IgD-negative memory B cell (primary cell): ENCODE results near the gene DOK1. TPM values are rescaled to one million over a fixed set of nuclear protein-coding genes. Genes with fewer than 3 reads are reported as not detected.

Source experiments
- H3K27ac Mint-ChIP-seq, 3 donors: one replicate each; pipeline ENCODE4 v1.8.0; 2020 to 2022; ENCODE audit warnings: mild to moderate bottlenecking in 3 of 3, mixed read lengths in 3 of 3, moderate library complexity in 1 of 3
- H3K27me3 Mint-ChIP-seq: one replicate; pipeline ENCODE4 v1.8.0; 2021; ENCODE audit warnings: mixed read lengths
- H3K36me3 Mint-ChIP-seq: one replicate; pipeline ENCODE4 v1.8.0; 2020; ENCODE audit warnings: mild to moderate bottlenecking, mixed read lengths
- H3K4me1 Mint-ChIP-seq, 3 donors: one replicate each; pipeline ENCODE4 v1.8.0; 2020 to 2022; ENCODE audit warnings: mixed read lengths in 3 of 3, mild to moderate bottlenecking in 1 of 3
- H3K4me3 Mint-ChIP-seq, 4 donors: one replicate each; pipeline ENCODE4 v1.8.0; 2020 to 2022; ENCODE audit warnings: mild to moderate bottlenecking in 4 of 4, mixed read lengths in 4 of 4, moderate library complexity in 3 of 4
- H3K9me3 Mint-ChIP-seq, 3 donors: one replicate each; pipeline ENCODE4 v1.8.0; 2020 to 2021; ENCODE audit warnings: mixed read lengths in 3 of 3, mild to moderate bottlenecking in 1 of 3
- polyA plus RNA-seq: library from polyadenylated mRNA; unstranded; fragments of 300-500 nt; fragmentation: Illumina TruSeq; gene quantifications from one replicate; pipeline ENCODE4 v1.2.3, GENCODE V29; 2021

Gene DOK1
- 48.9 TPM for polyA plus RNA-seq

DNA sequence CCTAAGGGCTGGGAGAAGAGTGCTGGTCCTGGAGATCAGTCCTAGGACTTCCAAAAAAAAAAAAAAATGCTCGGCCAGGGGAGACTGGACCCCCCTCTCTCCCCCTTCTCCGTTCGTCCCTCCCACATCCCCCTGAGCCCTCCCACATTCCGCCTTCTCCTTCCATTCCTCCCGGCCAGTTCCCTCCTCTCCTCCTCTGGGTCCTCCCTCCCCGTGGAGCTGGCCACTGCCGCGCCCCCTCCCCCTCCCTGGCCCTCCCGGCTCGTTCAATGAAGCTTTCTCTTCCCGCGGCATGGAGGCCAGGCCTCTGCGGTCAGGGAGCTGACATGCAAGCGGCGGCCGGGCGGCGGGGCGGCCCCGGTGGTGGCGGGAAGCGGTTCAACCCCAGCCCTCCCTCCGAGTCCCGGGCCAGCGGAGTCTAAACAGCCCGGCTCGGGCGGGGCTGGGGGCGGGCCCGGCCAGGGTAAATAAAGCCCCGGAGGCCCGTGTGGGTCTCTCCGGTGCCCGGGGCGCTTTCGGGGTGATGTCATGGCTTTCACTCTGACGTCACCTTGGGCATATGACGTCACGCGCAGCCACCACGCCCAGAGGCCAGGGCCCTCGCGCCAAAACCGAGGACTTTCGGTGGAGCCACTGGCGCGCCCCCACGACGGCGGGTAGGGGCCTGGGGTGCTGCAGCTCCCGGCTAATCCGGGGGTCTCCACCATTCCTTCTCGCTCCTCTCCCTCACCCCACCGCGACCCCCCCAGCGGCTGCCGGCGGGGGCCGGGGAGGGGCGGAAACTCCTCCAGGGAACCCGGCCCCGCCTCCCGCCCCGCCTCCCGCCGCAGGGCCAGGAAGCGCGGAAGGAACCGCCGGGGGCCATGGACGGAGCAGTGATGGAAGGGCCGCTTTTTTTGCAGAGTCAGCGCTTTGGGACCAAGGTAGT is at the start of gene DOK1, which contains the start of gene LOXL3:
Gene DOK1, plus strand, starts transcription at position 829 of the 928 bp plus-strand sequence. Its CDS starts 35 bp downstream, at position 864.
Gene LOXL3, minus strand, starts transcription at position 51 of the 928 bp plus-strand sequence. CDS start 1,308 bp downstream, outside the sequence.
- H3K36me3 Mint-ChIP-seq = no peaks in the 10 kb centered on the region
- H3K9me3 Mint-ChIP-seq = no peaks in the 10 kb centered on the region
- peak within 1 kb of the TSS; percentile 92 to 97 (median 94) for H3K27ac Mint-ChIP-seq
- H3K4me3 Mint-ChIP-seq = peak within 1 kb of the TSS; percentile 93 to 96 (median 95)
- peaks cover 9% of the 10 kb centered on the region for H3K27me3 Mint-ChIP-seq
- H3K4me1 Mint-ChIP-seq = peaks cover 14 to 20% (median 14%) of the 10 kb centered on the region in 3 donors

DNA sequence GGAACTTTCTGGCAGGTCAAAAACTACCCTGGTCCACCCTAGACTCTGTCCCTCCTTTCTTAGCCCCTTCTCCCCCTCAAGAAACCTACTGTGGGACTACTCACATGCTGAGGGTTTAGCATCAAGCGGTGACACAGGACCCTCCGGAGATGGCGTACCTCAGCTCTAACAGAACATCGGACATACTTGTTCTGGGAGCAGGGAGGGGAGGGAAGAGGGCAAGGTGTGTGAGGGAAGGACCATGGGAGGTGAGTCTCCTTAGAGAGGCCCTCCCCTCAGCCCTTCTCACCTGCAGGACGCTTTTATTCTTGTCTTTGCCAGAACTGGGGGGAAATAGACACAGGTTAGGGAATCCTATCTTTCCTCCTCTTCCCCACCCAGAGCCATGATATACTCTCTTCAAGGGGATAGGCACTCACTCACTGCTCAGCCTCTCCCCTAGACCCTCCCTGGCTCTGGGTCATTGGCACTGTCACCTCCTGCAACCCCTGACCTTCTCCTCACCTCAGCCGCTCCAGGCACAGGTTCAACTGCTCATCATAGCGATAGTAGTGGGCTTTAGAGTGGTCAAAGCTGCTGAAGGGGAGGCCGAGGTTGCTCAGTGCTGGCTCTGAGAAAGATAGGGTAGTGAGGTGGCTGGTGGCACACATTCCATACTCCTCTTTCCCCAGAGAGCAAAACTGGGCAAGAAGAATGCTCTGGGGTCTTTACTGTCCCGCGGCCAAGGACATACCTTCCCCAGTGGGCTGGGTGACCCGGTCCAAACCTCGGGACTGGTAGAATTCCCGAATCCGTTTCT is 48.9 kb upstream of the DOK1 start:
- Mint-ChIP-seq H3K9me3 (peaks cover 0 to 3% (median 0%) of the 10 kb centered on the region in 3 donors), H3K36me3 (peaks cover 14% of the 10 kb centered on the region), H3K27me3 (peaks cover 33% of the 10 kb centered on the region), H3K4me3 (peak overlapping the region; percentile 44 to 100 (median 92)), H3K27ac (peak overlapping the region in 2 of 3 donors; percentile 56 to 100), H3K4me1 (peaks cover 25 to 32% (median 29%) of the 10 kb centered on the region in 3 donors)

DNA sequence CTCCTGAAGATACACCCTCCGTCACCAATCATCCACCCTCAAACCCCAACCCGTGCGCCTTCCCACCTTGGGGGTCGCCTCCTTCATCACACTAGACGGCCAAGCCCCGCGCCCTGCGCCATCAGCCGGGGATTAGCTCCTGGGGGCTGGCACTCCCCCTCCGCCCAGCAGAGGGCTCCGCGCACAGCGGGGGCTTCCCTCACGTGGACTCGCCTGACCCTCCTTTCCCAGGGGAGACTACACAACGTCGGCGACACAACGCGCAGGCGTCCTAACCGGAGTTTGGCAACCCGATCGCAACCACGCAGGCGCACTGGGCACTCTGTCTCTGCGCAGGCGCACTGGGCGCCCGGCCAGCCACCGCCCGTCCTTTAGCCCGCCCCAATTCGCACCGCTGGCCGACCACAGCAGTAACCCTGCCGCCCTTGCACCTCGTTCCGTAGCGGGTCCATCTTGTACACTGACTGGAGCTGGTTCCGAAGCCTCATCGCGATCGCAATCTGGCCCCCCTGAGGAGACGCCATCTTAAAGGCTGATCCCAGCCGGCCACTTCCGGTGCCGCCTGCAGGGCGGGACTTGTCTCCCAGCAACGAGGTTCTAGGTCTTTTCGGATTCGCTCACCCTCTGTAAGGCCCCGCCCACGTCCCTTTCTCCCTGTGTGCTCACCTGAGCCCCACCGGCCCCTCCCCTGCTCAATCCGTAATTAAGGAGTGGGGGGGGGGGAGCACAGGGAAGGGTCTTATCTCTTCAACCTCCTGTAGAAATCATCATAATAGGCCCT is 47.2 kb upstream of the DOK1 start, which contains the start of gene PCGF1:
Gene PCGF1, minus strand, starts transcription at position 551 of the 781 bp plus-strand sequence. Its CDS starts 27 bp downstream, at position 524.
- Mint-ChIP-seq H3K27me3 (peaks cover 31% of the 10 kb centered on the region), H3K27ac (peak within 1 kb of the TSS; percentile 98 to 100 (median 100)), H3K36me3 (peaks cover 14% of the 10 kb centered on the region)

DNA sequence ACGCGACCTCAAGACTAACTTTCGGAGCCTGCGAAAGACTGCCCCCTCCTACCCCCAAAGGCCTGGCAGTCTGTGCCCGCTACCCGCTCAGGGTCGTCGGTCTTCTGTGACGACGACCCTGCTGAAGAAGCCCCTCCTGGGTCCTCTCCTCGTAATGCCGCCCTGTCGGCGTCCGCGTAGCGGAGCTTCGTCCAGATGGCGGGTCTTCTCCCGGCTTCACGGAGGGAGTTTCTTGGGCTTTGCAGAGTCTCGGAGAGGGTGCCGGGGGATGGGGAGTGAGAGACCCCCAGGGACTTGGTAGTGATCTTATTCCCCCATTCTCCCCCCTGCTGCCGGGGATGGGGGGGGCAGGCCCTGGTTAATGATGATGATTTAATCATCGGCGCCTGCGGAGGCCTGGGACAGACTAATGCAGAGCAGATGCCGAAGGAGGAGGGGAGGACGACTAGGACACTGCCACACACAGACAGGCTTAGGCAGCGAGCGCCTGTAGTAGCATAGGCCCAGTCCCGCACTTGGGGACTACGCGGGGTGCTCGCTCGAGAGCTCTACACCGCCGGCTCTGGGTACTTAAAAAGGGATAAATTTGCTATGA is 46.5 kb upstream of the DOK1 start:
- H3K4me1 Mint-ChIP-seq = peaks cover 22 to 32% (median 25%) of the 10 kb centered on the region in 3 donors
- peak overlapping the region; percentile 96 to 100 (median 100) for H3K4me3 Mint-ChIP-seq
- H3K27me3 Mint-ChIP-seq = peaks cover 31% of the 10 kb centered on the region
- H3K9me3 Mint-ChIP-seq = peaks cover 0 to 3% (median 0%) of the 10 kb centered on the region in 3 donors
- peak overlapping the region; percentile 98 to 100 (median 100) for H3K27ac Mint-ChIP-seq
- H3K36me3 Mint-ChIP-seq = peaks cover 16% of the 10 kb centered on the region

More for the DNA sequence above, 47.2 kb upstream of the DOK1 start, which contains the start of gene PCGF1:
- Mint-ChIP-seq H3K4me1 (peaks cover 22 to 32% (median 26%) of the 10 kb centered on the region in 3 donors), H3K4me3 (peak within 1 kb of the TSS; percentile 96 to 100 (median 100)), H3K9me3 (peaks cover 0 to 3% (median 0%) of the 10 kb centered on the region in 3 donors)

DNA sequence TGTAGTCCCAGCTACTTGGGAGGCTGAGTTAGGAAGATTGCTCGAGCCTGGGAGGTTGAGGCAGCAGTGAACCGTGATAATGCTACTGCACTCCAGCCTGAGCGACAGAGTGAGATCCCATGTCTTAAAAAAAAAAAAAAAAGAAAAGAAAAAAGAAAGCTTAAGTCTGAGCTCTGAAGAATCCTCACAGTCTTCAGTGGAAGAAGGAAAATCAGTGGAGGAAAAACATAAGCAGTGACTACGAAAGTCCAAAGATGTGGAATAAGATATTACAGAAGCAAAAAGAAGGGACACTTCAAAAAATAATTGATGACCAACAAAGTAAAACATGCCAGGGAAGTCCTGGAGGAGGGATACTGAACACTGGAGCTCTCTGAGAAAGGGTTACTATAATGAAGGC is 44.2 kb upstream of the DOK1 start:
- peak overlapping the region in 2 of 3 donors; percentile 8 to 20 for H3K27ac Mint-ChIP-seq
- H3K4me3 Mint-ChIP-seq = peak overlapping the region in 1 of 4 donors; percentile 43
- H3K27me3 Mint-ChIP-seq = peaks cover 27% of the 10 kb centered on the region
- H3K4me1 Mint-ChIP-seq = peaks cover 18 to 22% (median 21%) of the 10 kb centered on the region in 3 donors
- peaks cover 0 to 3% (median 0%) of the 10 kb centered on the region in 3 donors for H3K9me3 Mint-ChIP-seq
- peaks cover 7% of the 10 kb centered on the region for H3K36me3 Mint-ChIP-seq

DNA sequence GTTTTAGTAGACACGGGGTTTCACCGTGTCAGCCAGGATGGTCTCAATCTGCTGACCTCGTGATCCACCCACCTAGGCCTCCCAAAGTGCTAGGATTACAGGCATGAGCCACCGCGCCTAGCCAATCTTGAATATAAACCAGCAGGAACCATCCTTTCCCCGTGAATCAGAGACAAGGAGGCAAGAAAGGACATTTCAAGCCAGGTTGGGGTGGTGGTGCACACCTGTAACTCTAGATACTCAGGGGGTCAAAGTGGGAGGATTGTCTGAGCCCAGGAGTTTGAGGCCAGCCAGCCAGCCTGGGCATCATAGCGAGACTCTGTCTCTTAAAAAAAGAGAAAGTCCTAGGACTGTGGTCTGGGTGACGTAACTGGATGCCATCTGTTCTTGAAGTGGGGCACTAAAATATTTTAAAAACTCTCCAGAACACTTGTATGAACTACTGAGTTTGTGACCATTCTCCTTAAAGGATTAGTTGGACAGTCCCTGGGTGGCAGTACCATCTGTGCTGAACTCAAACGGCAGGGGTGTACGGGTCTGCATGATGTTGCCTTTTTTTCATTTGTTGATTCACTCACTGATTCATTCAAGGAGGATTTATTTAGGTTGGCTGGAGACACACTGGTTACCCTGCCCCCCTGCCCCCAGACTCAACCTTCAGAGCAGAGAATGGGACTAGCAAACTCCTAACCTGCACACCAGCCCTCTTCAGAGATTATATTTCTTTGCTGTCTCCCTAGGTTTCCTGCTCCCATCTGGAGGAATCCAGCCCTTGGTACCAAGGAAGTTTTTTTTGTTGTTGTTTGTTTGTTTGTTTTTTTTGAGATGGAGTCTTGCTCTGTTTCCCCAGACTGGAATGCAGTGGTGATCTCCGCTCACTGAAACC is 43.2 kb upstream of the DOK1 start:
- Mint-ChIP-seq H3K4me3 (peak overlapping the region in 1 of 4 donors; percentile 60), H3K36me3 (peaks cover 5% of the 10 kb centered on the region), H3K27me3 (peaks cover 34% of the 10 kb centered on the region), H3K4me1 (peaks cover 19 to 27% (median 24%) of the 10 kb centered on the region in 3 donors), H3K9me3 (peaks cover 0 to 3% (median 0%) of the 10 kb centered on the region in 3 donors), H3K27ac (peak overlapping the region in 1 of 3 donors; percentile 66)

DNA sequence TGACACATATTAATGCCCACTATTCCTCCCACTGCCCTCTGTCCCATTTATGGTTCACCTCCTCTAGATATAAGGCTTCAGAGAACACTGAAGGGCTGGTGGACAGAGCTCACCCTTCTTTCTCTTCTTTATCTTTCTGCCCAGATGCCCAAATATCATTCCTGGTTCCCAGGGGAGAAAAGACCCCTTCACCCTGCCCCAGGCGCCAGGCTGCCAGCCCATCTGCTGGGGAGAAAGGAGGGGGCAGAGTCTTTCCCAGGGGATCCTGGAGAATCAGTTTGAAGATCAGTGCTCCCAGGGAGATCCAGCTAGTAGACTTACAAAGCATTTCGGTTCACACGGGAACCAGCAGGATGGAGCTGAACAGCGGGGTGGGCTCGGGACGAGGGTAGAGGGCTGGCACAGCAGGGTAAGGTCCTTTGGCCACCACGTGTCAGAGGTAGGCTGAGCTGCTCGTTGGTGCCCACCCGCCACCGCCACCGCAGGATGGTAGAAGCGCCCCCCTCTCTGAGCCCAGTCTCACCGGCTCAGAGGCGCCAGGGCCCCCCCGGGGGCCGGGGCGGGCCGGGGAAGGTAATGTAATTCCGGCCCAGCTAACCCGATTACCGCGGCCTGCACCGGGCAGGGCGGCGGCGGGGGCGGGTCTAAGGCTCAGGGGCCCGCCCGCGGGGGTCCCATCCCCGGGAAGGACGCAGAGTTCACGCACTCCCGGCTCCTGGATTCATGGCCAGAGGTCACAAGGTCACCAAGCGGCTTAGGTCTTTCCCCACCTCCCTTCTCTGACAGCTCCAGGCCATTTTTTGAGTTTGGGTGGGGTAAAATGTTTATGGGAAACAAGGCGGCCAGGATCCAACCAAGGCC is 41.5 kb upstream of the DOK1 start:
- Mint-ChIP-seq H3K4me1 (peaks cover 17 to 20% (median 19%) of the 10 kb centered on the region in 3 donors), H3K4me3 (peak overlapping the region in 3 of 4 donors; percentile 23 to 79 (median 60)), H3K27me3 (peaks cover 45% of the 10 kb centered on the region), H3K36me3 (peaks cover 4% of the 10 kb centered on the region), H3K9me3 (no peaks in the 10 kb centered on the region), H3K27ac (peak overlapping the region in 1 of 3 donors; percentile 66)

DNA sequence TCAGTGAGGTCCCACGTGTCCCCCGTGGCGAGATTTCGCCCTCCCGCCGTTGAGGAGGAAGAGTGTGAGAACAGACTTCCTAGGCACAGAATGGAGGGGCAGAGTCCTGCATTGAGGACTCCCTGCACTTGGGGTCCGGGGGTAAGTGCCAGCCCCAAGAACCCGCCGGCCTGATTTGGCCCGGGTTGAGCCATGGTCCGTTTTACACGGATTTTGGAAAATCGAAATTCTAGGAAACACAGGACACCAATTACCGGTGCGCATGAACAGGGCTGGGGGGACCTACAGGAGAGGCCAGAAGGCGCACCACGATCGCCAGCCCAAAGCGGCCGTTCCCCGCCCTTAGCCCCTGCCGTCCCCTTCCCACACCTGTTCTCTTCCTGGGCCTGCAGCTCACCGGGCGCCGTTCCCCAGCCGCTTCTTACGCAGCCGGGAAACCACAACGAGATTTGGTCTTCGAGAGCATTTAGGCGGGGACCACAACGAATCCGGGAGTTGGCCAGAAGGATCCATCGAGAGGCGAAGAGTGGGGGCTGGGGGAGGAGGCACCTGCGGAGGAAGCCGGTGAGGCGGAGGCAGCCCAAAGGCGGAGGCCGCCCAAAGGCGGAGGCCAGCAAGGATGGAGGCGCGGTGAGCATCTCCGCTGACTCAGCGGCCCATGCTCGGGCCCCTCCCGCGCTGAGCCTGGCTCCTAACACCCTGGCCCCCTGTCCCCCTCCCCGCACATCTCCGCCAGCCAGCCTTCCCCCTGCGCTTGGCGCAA is 40.7 kb upstream of the DOK1 start:
- H3K9me3 Mint-ChIP-seq = no peaks in the 10 kb centered on the region
- H3K27me3 Mint-ChIP-seq = peaks cover 52% of the 10 kb centered on the region
- peak overlapping the region in 1 of 3 donors; percentile 20 for H3K27ac Mint-ChIP-seq
- peaks cover 11 to 12% (median 12%) of the 10 kb centered on the region in 3 donors for H3K4me1 Mint-ChIP-seq
- peak overlapping the region in 3 of 4 donors; percentile 13 to 79 (median 67) for H3K4me3 Mint-ChIP-seq
- peaks cover 4% of the 10 kb centered on the region for H3K36me3 Mint-ChIP-seq

DNA sequence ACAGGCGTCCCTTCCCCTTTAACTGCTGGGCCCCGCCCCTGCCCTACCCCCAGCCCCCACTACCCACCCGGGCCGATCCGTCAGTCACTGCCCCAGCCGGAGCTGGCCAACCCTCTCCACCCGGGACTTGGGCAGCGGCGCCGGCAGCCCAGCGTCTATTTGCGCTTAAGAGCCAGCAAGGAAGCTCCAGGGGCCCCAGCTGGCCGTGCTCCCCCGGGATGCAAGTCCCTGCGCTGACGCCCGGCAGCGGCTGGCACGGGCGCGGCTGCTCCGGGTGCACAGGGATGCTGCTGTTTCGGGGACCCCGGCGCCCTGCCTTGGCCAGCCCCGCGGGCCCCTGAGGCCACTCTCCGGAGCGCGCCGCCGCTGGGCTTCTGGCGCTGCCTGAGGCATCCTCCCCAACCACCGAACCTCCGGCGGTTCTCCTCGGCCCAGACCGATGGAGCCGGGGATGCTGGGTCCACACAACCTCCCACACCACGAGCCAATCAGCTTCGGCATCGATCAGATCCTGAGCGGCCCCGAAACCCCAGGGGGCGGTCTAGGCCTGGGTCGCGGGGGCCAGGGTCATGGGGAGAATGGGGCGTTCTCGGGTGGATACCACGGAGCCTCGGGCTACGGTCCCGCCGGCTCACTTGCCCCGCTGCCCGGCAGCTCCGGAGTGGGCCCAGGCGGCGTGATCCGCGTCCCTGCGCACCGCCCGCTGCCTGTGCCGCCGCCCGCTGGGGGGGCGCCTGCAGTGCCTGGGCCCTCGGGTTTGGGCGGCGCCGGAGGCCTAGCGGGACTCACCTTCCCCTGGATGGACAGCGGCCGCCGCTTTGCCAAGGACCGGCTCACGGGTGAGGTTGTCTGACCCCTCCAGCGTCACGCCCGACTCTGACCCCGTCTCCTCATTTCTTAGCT is 39.9 kb upstream of the DOK1 start, which contains the start of gene TLX2:
Gene TLX2, plus strand, starts transcription at position 83 of the 903 bp plus-strand sequence. Its CDS starts 357 bp downstream, at position 440.
- peaks cover 4% of the 10 kb centered on the region for H3K36me3 Mint-ChIP-seq
- H3K9me3 Mint-ChIP-seq = no peaks in the 10 kb centered on the region
- H3K4me1 Mint-ChIP-seq = peaks cover 10 to 12% (median 12%) of the 10 kb centered on the region in 3 donors
- H3K27ac Mint-ChIP-seq = peak within 1 kb of the TSS in 1 of 3 donors; percentile 20
- H3K4me3 Mint-ChIP-seq = peak within 1 kb of the TSS; percentile 63 to 83 (median 74)
- H3K27me3 Mint-ChIP-seq = peaks cover 54% of the 10 kb centered on the region

DNA sequence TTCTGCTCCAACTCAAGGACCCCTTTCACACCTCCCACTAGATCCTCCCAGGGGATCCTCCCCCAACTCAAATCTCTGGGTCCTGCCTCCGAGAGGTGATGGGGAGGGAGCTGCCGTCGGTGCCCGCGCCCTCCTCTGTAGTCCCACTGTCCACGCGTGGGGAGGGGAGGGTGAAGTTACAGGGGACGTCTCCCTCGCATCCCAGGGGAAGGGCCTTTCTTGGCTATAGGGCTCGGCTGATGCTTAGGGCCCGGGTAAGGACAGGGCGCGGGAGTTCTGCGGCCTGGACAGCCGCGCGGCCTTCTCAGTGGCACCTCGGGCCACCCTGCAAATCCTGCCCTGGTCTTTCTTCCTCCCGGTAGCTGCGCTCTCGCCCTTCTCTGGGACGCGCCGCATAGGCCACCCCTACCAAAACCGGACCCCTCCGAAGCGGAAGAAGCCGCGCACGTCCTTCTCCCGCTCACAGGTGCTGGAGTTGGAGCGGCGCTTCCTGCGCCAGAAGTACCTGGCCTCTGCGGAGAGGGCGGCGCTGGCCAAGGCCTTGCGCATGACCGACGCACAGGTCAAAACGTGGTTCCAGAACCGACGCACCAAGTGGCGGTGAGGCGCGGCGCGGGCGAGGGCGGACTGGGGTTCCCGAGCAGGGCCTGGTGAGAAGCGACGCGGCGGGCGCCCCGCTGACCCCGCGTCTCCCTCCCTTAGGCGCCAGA is 39.1 kb upstream of the DOK1 start:
- H3K9me3 Mint-ChIP-seq = no peaks in the 10 kb centered on the region
- H3K36me3 Mint-ChIP-seq = peaks cover 6% of the 10 kb centered on the region
- H3K4me1 Mint-ChIP-seq = peaks cover 10 to 12% (median 12%) of the 10 kb centered on the region in 3 donors
- H3K27me3 Mint-ChIP-seq = peaks cover 57% of the 10 kb centered on the region
- no peak overlapping the region for H3K27ac Mint-ChIP-seq
- peak overlapping the region; percentile 68 to 85 (median 78) for H3K4me3 Mint-ChIP-seq
